Esophagus squamous epithelium (tissue), 5 donors: ENCODE measurements around the gene ABT1. TPM values are rescaled to one million over a fixed set of nuclear protein-coding genes. Genes with fewer than 3 reads are reported as not detected.

Experiments used
- DNase-seq: peaks from one replicate; lab custom pipeline; 2025; lab: John Stamatoyannopoulos, UW
- H3K27ac ChIP-seq, 4 donors: fragments of 200-600 bp; sonication (generic); one replicate each; pipeline ENCODE4 v1.5.1; 2016 to 2019; ENCODE audit warnings: mild to moderate bottlenecking in 1 of 4
- H3K27me3 ChIP-seq, 4 donors: fragments of 200-600 bp; sonication (generic); 1 replicate in 3 of 4; 2 replicates in 1 of 4; pipeline versions ENCODE4 v1.5.1 to v1.6.0; 2017 to 2021; ENCODE audit warnings: antibody characterized with exemption in 1 of 4
- H3K36me3 ChIP-seq, 3 donors: fragments of 200-600 bp; sonication (generic); one replicate each; pipeline ENCODE4 v1.5.1; 2016 to 2019
- H3K4me1 ChIP-seq, 3 donors: fragments of 200-600 bp; sonication (generic); one replicate each; pipeline ENCODE4 v1.5.1; 2017 to 2019
- H3K4me3 ChIP-seq, 4 donors: fragments of 200-600 bp; sonication (generic); 1 replicate in 3 of 4; 2 replicates in 1 of 4; pipeline ENCODE4 v1.5.1; 2016 to 2019; ENCODE audit warnings: mild to moderate bottlenecking in 2 of 4, moderate library complexity in 1 of 4
- H3K9me3 ChIP-seq, 3 donors: fragments of 200-600 bp; sonication (generic); one replicate each; pipeline ENCODE4 v1.5.1; 2016 to 2019
- POLR2A ChIP-seq, 4 donors: fragments of 450-650 bp; IDR thresholded peaks; one replicate each; pipeline ENCODE4 v1.6.1; 2017; ENCODE audit warnings: antibody characterized with exemption in 4 of 4, mild to moderate bottlenecking in 4 of 4, moderate library complexity in 3 of 4
- WGBS, 2 donors: methylation state at CpG; one replicate each; pipeline ENCODE4 v1.1.5; 2018; 5-methylcytosine and 5-hydroxymethylcytosine counted together
- intact Hi-C: fragments of 100-400 bp; cut with DNase I; formaldehyde crosslinking; loops from one replicate; pipeline ENCODE4 v1.15.0; 2022
- total RNA-seq, 4 donors: library from RNA; depleted of rRNA; stranded (reverse); fragments of >200 nt; gene quantifications; one replicate each; pipeline ENCODE4 v1.1.0, GENCODE V29; 2016
- TF ChIP-seq, protein P1 (sequence below), 6 experiments: fragments of 450-650 bp in 4 of 6; fragments of 200-600 bp in 2 of 6; sonication (generic) in 2 of 6; IDR thresholded peaks; one replicate each; pipeline ENCODE4 v1.5.1; 2016 to 2019; ENCODE audit warnings: antibody characterized with exemption in 6 of 6, mild to moderate bottlenecking in 4 of 6, moderate library complexity in 4 of 6
- donor health status: DM: yes; HTN: yes; CAD: no.

ABT1 gene
- total RNA-seq, 4 donors from 2014 or later, result 16.0 to 23.5 (median 17.1) TPM

DNA sequence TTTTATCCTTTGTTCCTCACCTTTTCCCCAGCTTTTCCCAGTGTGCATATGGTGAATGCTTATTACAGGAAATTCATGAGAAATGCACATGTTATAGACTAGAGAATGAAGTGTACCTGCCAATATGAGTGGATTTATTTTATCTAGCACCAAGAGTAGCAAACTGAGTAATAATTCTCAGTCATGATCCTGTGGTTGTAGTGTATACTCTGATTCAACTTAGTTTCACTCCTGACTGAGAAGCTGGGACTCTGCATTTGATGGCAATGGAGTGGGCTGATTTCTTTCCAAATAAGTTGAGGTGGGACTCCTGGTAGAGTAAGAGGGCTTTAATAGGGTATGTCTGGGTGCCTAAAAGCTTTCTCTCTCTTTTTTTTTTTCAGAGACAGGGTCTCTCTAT, 4.0 kb downstream of the ABT1 start:
- TF ChIP-seq POLR2A (IDR thresholded peaks at IDR 0.05), result no peak
- TF ChIP-seq, protein P1, sequence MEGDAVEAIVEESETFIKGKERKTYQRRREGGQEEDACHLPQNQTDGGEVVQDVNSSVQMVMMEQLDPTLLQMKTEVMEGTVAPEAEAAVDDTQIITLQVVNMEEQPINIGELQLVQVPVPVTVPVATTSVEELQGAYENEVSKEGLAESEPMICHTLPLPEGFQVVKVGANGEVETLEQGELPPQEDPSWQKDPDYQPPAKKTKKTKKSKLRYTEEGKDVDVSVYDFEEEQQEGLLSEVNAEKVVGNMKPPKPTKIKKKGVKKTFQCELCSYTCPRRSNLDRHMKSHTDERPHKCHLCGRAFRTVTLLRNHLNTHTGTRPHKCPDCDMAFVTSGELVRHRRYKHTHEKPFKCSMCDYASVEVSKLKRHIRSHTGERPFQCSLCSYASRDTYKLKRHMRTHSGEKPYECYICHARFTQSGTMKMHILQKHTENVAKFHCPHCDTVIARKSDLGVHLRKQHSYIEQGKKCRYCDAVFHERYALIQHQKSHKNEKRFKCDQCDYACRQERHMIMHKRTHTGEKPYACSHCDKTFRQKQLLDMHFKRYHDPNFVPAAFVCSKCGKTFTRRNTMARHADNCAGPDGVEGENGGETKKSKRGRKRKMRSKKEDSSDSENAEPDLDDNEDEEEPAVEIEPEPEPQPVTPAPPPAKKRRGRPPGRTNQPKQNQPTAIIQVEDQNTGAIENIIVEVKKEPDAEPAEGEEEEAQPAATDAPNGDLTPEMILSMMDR (IDR thresholded peaks at IDR 0.05), result no peak
- no peak overlapping the region for H3K4me3 ChIP-seq
- H3K9me3 ChIP-seq, result no peaks in the 10 kb centered on the region
- H3K36me3 ChIP-seq, result peaks cover 0 to 27% (median 10%) of the 10 kb centered on the region in 3 donors
- intact Hi-C loops, result loop anchor here (10.0 kb wide), 1 partner anchor 484 kb away; no protein-coding TSS in a partner anchor
- H3K27me3 ChIP-seq, result no peaks in the 10 kb centered on the region
- DNase-seq, result no peak
- H3K27ac ChIP-seq, result no peak overlapping the region
- H3K4me1 ChIP-seq, result peaks cover 9 to 21% (median 12%) of the 10 kb centered on the region in 3 donors

DNA sequence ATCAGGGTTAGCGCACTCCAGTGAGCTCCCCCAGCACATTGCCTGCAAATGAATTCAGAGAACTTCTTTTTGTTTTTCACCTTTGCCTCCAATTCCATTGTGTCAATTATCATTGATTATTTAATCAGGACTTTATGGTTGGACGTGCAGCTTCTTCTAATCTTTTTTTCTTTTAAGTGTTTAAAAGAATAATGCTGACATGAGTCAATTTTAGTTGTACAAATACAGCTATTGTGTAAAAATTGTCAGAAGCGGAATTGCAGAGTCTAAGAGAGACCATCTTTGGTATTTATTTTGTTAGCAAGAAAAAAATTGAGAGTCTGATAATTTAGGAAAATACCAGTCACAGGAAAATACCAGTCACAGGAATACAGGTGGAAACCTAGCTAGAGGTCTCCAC, 5.5 kb downstream of the ABT1 start:
- TF ChIP-seq POLR2A (IDR thresholded peaks at IDR 0.05), result no peak
- TF ChIP-seq, protein P1 (IDR thresholded peaks at IDR 0.05), result no peak
- intact Hi-C loops, result loop anchor here (10.0 kb wide), 1 partner anchor 483 kb away; no protein-coding TSS in a partner anchor
- no peak for DNase-seq
- Histone ChIP-seq H3K36me3 (peaks cover 0 to 27% (median 10%) of the 10 kb centered on the region in 3 donors), H3K9me3 (no peaks in the 10 kb centered on the region), H3K4me3 (no peak overlapping the region), H3K4me1 (peaks cover 6 to 15% (median 9%) of the 10 kb centered on the region in 3 donors), H3K27ac (no peak overlapping the region), H3K27me3 (no peaks in the 10 kb centered on the region)
- WGBS, 2 donors, result 68 to 79% methylated on average over 3 of the region's 3 CpGs

DNA sequence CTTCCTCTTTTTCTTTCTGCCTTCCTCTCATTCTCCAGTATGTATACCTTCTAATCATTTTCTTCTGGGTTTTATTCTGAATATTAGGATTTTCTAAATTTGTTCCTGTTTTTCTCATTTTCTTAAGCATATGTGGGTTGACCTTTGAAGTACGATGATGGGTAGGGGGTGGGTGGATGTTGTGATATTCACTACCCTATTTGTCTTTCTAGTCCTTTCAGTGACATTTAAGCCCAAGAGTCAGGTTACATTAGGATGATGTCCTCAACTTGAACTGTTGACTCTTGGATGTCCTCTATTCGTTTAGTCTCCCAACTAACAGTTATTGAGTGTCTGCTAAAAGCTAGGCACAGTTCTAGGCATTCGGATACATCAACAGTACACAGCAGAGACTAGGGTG, 7.3 kb downstream of the ABT1 start:
- Histone ChIP-seq H3K27me3 (no peaks in the 10 kb centered on the region), H3K9me3 (no peaks in the 10 kb centered on the region), H3K4me3 (no peak overlapping the region), H3K4me1 (no peaks in the 10 kb centered on the region), H3K27ac (no peak overlapping the region), H3K36me3 (peaks cover 0 to 17% (median 2%) of the 10 kb centered on the region in 3 donors)
- intact Hi-C loops, result loop anchor here (10.0 kb wide), 1 partner anchor 481 kb away; no protein-coding TSS in a partner anchor
- DNase-seq, result no peak
- 63 to 66% methylated on average over 3 of the region's 3 CpGs for WGBS, 2 donors
- TF ChIP-seq, protein P1 (IDR thresholded peaks at IDR 0.05), result no peak

DNA sequence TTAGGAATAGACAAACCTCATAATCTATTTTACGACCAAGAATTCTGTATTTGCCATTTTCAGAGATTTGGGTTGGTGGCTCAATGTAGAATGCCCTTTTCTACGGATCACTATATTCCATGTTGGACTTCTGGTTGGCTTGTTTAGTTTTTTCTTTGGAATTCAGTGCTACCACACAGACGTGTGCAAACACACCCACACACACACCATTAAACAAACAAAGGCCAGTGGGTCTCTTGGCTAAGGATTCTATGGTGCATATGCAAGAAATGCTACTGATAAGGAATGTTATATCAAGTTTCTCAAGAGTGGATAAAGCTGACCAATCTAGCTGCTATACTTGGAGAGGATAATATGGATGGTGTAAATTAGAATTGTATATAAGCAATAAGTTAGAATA, 8.0 kb downstream of the ABT1 start:
- no peaks in the 10 kb centered on the region for H3K27me3 ChIP-seq
- H3K27ac ChIP-seq, result no peak overlapping the region
- intact Hi-C loops, result loop anchor here (10.0 kb wide), 1 partner anchor 480 kb away; no protein-coding TSS in a partner anchor
- TF ChIP-seq POLR2A (IDR thresholded peaks at IDR 0.05), result no peak
- TF ChIP-seq, protein P1 (IDR thresholded peaks at IDR 0.05), result no peak
- DNase-seq, result no peak
- H3K4me1 ChIP-seq, result no peaks in the 10 kb centered on the region
- no peak overlapping the region for H3K4me3 ChIP-seq
- WGBS, 2 donors, result 62 to 65% methylated on average over 3 of the region's 3 CpGs
- H3K36me3 ChIP-seq, result peaks cover 0 to 9% (median 0%) of the 10 kb centered on the region in 3 donors
- no peaks in the 10 kb centered on the region for H3K9me3 ChIP-seq

DNA sequence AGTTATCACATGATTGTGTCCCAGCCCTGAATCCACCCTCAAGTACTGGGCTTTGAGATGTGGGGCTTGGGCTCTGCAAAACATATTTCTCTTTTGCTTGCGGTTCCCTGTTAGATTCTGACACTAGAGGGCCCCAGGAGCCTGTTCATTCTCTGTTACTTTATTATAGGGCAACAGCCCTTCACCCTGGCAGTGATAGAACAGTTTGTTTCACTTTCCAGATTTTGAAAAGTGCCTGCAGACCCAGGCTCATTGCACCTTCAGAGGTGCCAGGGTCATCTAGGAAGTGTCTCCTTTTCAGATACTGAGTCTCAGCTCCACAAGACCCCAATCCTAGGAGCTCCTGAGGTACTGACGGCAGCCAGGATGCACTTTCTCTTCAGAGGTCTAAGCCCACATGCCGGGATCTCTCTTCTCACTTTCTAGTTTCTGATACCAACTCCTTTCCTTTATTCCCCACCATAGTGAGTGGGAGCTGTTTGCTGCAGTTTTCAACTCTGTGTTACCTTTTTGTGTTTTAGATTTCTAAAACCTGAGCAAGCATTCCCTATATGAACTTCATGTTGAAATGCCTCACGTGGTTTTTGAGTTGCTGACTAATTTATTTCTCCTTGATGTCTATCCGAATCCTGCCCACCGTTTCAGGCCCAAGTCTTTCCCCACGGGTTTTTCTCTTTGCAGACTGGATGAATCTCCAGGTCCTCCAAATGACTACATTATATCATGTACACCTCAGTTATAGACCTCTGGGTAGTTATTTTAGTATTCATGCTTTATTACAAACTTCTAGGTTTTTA, 10.9 kb downstream of the ABT1 start:
- no peaks in the 10 kb centered on the region for H3K36me3 ChIP-seq
- H3K4me1 ChIP-seq, result no peaks in the 10 kb centered on the region
- H3K27ac ChIP-seq, result no peak overlapping the region
- no peaks in the 10 kb centered on the region for H3K9me3 ChIP-seq
- peaks cover 0 to 18% (median 0%) of the 10 kb centered on the region in 4 donors for H3K27me3 ChIP-seq
- TF ChIP-seq, protein P1 (IDR thresholded peaks at IDR 0.05), result peak; percentile 28 to 71 (median 52)
- no peak for TF ChIP-seq POLR2A (IDR thresholded peaks at IDR 0.05)
- 43 to 50% methylated on average over 7 of the region's 7 CpGs for WGBS, 2 donors
- DNase-seq, result no peak
- H3K4me3 ChIP-seq, result peak overlapping the region in 1 of 4 donors; percentile 38
- intact Hi-C loops, result loop anchor here (10.0 kb wide), 1 partner anchor 477 kb away; no protein-coding TSS in a partner anchor
